Measurements from ENCODE around the gene PIP5K1C. TPM values are rescaled to one million over a fixed set of nuclear protein-coding genes. Genes with fewer than 3 reads are reported as not detected.
A peak's percentile ranks its signal among the peaks of the same experiment; 100 is the strongest.

Gene PIP5K1C
- total RNA-seq, 2 experiments from 2014 or later, result 7.3 to 7.5 TPM

DNA sequence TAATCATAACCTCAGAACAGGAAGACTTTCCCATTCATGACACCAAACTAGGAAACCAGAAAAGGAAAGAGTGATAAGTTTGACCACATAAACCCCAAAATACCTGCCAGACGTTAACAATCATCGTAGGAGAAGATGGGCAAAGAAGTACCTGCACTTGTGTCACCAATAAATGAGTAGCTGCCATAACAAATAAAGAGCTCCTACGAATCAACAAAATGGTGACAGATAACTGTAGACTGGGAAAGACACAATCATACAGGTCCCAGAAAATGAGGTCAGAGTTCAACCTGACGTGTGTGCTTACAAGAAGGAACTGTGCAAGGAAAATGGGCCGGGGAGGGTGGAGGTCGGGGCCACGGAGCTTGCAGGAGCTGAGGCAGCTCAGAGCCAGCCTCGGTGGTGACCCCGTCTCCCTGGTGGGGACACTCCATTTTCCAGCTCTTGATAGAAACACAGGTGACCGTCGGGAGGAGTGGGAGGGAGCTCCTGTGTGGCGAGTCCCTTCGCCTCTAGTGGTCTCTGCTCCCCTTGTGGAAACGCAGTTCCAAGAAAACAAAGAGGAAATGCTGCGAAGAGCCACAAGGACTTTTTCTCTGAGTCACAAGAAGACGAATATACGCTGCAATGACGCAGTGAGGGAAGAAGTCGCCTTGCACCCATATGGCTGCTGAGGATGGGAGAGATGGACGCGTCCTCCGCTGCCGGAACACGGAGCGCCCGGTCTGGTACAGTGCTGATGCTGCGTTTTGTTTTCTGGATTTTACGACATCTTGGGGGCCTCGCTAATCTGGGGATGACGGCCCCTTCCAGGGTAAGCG is 9.5 kb downstream of the PIP5K1C start:
- Mint-ChIP-seq H3K27me3 (ENCODE audit: low read depth) (no peaks in the 10 kb centered on the region), H3K9me3 (peaks cover 2% of the 10 kb centered on the region), H3K36me3 (ENCODE audit: low read depth) (peaks cover 7% of the 10 kb centered on the region), H3K27ac (peak overlapping the region; percentile 54), H3K4me1 (ENCODE audit: low read depth) (peaks cover 46% of the 10 kb centered on the region), H3K4me3 (no peak overlapping the region)
- intact Hi-C loops (cut with micrococcal nuclease), result no loop called here
- DNase-seq, result peak; percentile 34
- CTCF ChIA-PET, result interaction anchor here (0.6 to 3.0 kb wide), 9 partner anchors 9 to 1118 kb away, joined by 3 to 14 read pairs (median 4); partner anchors contain the start of gene PIP5K1C

DNA sequence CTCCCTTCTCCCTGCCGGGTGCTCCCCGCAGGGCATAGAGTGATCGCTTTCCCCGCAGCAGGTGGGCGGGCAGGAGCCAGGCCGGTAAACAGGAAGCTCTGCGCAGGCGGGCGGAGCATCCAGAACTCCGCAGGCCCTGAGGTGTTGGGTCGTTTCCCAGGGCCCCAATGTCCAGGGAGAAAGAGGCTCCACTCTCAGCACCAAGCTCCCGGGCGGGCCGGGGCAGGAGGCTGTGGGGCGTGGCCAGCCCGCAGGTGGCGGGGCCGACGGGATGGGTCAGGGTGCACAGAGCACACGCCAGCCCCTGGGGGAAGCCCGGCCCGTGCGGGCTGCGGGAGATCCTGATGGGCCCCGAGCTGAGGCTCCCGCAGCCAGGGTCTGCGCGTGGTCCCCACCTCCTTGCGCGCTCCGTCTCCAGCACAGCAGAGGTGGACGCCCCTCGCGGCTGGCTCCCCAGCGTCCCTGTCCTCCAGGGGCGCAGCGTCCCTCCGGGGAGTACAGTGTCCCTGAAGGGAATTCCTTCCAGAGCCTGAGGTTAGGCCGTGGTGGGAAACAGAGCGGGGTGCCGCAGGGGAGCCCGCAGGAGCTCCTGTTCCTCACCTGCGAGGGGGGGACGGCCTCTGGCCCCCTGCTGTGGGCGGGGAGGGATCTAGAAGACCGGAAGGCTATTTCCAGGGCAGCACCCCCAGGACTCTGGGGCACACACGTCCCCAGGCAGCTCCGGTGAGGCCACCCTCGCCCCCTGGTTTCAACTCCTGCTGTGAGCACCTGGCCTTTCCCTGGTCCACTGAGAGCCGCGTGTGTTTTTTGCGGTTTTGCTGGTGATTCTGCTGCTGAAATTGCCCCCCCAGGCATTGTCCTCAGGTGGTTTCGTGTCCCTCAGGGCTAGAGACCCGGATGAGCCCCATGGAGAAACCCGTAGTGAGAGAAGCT is 12.2 kb downstream of the PIP5K1C start:
- intact Hi-C loops (cut with micrococcal nuclease), result loop anchor here (1.0 kb wide), 1 partner anchor 11 kb away; no protein-coding TSS in a partner anchor
- peak overlapping the region; percentile 71 for H3K27ac Mint-ChIP-seq
- H3K4me3 Mint-ChIP-seq, result peak overlapping the region; percentile 59

DNA sequence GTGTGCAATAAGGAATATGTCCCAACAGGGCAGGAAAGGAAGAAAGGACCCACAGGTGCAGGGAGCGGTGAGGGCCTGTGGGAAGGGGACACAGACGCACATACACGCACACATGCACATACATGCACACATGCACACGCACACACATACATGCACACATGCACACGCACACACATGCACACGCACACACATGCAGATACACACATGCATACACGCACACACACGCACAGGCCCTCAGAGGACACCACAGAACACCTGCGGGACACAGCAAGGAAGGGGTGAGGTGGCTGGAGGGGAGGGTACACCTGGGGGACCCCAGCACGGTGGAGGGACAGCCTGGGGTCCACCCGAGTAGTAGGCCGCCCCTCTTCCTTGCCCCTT is 12.9 kb downstream of the PIP5K1C start:
- CTCF ChIA-PET, result interaction anchor here (0.7 to 1.5 kb wide), 5 partner anchors 10 to 22 kb away, joined by 3 read pairs; partner anchors contain the start of gene PIP5K1C
- H3K36me3 Mint-ChIP-seq (ENCODE audit: low read depth), result peaks cover 21% of the 10 kb centered on the region
- peaks cover 49% of the 10 kb centered on the region for H3K4me1 Mint-ChIP-seq (ENCODE audit: low read depth)
- DNase-seq, result no peak
- H3K4me3 Mint-ChIP-seq, result peak overlapping the region; percentile 59
- intact Hi-C loops (cut with micrococcal nuclease), result loop anchor here (1.0 kb wide), 1 partner anchor 12 kb away; no protein-coding TSS in a partner anchor
- no peaks in the 10 kb centered on the region for H3K27me3 Mint-ChIP-seq (ENCODE audit: low read depth)
- peaks cover 9% of the 10 kb centered on the region for H3K9me3 Mint-ChIP-seq
- H3K27ac Mint-ChIP-seq, result peak overlapping the region; percentile 63

More for the DNA sequence above, 12.2 kb downstream of the PIP5K1C start:
- peak; percentile 66 for DNase-seq
- CTCF ChIA-PET, result interaction anchor here (0.7 to 1.5 kb wide), 6 partner anchors 9 to 21 kb away, joined by 3 read pairs; partner anchors contain the start of gene PIP5K1C
- H3K9me3 Mint-ChIP-seq, result peaks cover 9% of the 10 kb centered on the region
- peaks cover 21% of the 10 kb centered on the region for H3K36me3 Mint-ChIP-seq (ENCODE audit: low read depth)
- no peaks in the 10 kb centered on the region for H3K27me3 Mint-ChIP-seq (ENCODE audit: low read depth)
- H3K4me1 Mint-ChIP-seq (ENCODE audit: low read depth), result peaks cover 54% of the 10 kb centered on the region

DNA sequence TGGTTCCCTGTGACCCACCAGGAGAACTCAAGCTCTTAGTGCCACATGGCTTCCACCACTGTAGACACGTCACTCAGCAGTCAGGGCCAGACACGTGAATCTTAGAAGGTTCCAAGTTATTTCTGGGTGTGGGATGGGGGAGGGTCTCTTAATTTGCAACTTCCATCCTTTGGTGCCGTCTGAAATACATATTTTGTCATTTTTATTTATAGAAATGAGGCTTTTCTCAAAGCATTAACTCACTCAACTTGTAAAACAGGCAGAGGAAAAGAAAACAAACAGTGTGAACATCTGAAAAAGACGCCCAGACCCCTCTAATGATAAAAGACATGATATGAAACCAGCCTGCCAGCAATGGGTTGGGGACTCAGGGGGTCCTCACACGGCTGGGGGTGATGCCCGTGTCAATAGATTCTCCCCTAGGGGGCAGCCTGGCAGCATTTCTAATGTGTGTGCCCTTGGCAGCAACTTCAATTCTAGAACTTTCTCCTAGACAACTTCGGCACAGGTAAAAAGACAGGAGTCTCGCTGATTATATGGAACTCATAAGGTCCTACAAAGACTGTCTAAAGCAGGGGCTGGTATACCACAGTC is 15.4 kb downstream of the PIP5K1C start:
- no peak overlapping the region for H3K27ac Mint-ChIP-seq
- peaks cover 30% of the 10 kb centered on the region for H3K4me1 Mint-ChIP-seq (ENCODE audit: low read depth)
- peaks cover 20% of the 10 kb centered on the region for H3K36me3 Mint-ChIP-seq (ENCODE audit: low read depth)
- CTCF ChIA-PET, result interaction anchor here (0.5 to 1.0 kb wide), 2 partner anchors 12 to 95 kb away, joined by 5 read pairs; no protein-coding TSS in a partner anchor
- DNase-seq, result no peak
- intact Hi-C loops (cut with micrococcal nuclease), result no loop called here
- peaks cover 7% of the 10 kb centered on the region for H3K9me3 Mint-ChIP-seq
- H3K27me3 Mint-ChIP-seq (ENCODE audit: low read depth), result no peaks in the 10 kb centered on the region
- no peak overlapping the region for H3K4me3 Mint-ChIP-seq

DNA sequence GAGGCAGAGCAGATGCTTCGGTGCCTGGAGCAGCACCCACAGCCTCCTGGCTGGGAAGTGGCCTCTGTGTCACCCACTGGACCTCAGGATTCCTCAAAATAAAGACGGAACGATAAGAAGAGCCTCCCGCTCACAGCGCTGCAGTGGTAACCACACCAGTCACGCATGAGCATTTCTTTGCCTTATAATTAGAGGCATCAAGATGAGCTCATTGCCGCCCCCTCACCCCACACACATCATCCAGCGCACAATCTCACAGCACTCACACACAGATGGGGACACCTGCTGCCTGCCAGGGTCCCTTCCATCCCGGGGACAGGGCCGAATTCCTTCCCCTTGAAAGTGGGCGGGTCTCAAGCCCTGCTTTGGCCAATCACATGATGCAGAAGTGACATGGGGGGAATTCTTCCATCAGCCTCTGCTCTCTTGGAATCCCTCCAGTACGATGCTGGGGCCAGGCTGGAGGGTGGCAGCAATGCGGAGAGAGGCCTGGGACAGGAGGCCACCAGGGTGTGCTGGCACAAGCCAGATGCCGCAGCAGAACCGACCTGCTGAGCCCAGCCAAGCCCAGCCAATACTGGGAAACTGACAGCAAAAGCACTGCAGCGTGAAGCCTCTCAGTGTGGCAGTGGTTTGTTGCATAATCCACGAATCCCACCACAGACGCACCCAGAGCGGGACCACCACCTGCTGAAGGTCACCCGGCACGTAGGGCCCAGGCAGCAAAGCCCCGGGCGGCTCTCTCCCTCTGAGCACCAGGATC is 16.0 kb downstream of the PIP5K1C start:
- CTCF ChIA-PET, result interaction anchor here (0.5 kb wide), 1 partner anchor 95 kb away, joined by 5 read pairs; no protein-coding TSS in a partner anchor
- H3K36me3 Mint-ChIP-seq (ENCODE audit: low read depth), result peaks cover 16% of the 10 kb centered on the region
- intact Hi-C loops (cut with micrococcal nuclease), result no loop called here
- no peak overlapping the region for H3K27ac Mint-ChIP-seq
- no peak for DNase-seq
- peaks cover 7% of the 10 kb centered on the region for H3K9me3 Mint-ChIP-seq
- H3K27me3 Mint-ChIP-seq (ENCODE audit: low read depth), result no peaks in the 10 kb centered on the region
- no peak overlapping the region for H3K4me3 Mint-ChIP-seq
- peaks cover 26% of the 10 kb centered on the region for H3K4me1 Mint-ChIP-seq (ENCODE audit: low read depth)

DNA sequence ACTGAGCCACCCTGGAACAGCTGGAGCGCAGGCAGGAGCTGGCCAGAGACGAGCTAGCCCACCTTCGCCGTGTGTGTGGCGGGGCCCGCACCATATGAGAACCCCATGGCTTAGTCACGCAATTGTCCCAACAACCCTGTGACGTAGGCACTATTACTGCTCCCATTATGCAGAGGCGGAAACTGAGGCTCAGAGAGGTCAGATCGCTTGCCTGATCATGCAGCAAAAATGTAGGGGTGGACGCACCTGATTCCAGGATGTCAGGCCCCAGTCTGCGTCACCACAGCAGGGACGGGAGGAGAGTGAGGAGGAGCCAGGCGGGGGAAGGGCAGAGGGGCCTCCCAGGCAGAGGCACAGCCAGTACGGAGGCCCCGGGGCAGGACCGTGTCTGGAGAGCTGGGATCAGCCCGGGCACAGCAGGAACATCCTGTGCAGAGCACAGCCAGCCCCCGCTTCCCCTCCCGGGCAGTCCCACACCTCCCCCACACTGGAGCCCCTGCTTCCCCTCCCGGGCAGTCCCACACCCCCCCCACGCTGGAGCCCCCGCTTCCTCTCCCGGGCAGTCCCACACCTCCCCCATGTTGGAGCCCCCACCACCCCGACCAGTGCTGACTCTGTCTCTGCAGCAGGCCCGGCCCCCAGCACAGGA is 16.7 kb downstream of the PIP5K1C start:
- intact Hi-C loops (cut with micrococcal nuclease), result no loop called here
- Mint-ChIP-seq H3K9me3 (peaks cover 7% of the 10 kb centered on the region), H3K4me1 (ENCODE audit: low read depth) (peaks cover 22% of the 10 kb centered on the region), H3K27ac (no peak overlapping the region), H3K27me3 (ENCODE audit: low read depth) (no peaks in the 10 kb centered on the region), H3K36me3 (ENCODE audit: low read depth) (peaks cover 16% of the 10 kb centered on the region), H3K4me3 (no peak overlapping the region)
- no peak for DNase-seq
- CTCF ChIA-PET, result no interaction called here

DNA sequence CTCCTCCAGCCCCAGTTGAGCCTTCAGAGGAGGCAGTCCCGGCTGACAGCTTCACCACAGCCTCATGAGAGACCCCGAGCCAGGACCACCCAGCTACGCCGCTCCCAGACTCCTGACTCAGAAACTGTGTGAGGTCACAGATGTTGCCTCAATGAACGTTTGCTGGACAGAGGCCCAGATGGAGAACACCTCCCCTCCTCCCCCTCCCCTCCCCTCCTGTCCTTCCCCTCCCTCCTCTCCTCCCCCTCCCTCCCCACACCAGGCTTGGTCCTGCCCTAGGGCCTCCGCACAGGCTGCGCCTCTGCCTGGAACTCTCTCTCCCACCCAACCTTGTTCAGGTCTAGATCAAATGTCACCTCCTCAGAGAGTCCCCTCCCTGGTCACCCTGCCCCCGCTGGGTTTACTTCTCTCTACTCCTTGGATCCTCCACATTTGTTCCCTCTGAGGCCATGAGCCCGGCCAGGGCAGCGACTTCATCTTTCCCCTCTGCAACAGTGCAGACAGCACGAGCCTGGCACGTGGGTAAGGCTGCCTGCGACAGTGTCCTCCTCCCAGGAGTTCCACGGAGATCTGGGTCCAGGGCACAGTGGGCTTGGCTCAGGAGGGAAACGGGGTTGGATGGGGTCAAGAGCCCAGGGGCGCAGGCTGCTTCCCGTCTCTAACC is 17.4 kb downstream of the PIP5K1C start:
- Mint-ChIP-seq H3K9me3 (peaks cover 7% of the 10 kb centered on the region), H3K36me3 (ENCODE audit: low read depth) (peaks cover 15% of the 10 kb centered on the region), H3K4me3 (no peak overlapping the region), H3K4me1 (ENCODE audit: low read depth) (peaks cover 20% of the 10 kb centered on the region), H3K27me3 (ENCODE audit: low read depth) (no peaks in the 10 kb centered on the region), H3K27ac (no peak overlapping the region)
- no peak for DNase-seq
- intact Hi-C loops (cut with micrococcal nuclease), result no loop called here
- CTCF ChIA-PET, result no interaction called here

DNA sequence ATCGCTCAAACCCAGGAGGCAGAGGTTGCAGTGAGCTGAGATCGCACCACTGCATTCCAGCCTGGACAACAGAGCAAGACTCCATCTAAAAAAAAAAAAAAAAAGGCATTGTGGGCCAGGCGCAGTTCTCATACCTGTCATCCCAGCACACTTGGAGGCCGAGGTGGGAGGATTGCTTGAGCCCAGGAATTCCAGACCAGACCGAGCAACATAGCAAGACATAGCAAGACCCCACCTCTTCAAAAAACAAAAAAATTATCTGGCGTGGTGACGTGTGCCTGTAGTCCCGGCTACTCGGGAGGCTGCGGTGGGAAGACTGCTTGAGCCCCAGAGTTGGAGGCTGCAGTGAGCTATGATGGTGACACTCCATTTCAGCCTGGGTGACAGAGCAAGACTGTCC is 18.0 kb downstream of the PIP5K1C start:
- Mint-ChIP-seq H3K27ac (no peak overlapping the region), H3K27me3 (ENCODE audit: low read depth) (no peaks in the 10 kb centered on the region), H3K4me1 (ENCODE audit: low read depth) (peaks cover 17% of the 10 kb centered on the region), H3K4me3 (no peak overlapping the region), H3K36me3 (ENCODE audit: low read depth) (peaks cover 15% of the 10 kb centered on the region), H3K9me3 (peaks cover 7% of the 10 kb centered on the region)
- intact Hi-C loops (cut with micrococcal nuclease), result no loop called here
- no peak for DNase-seq
- CTCF ChIA-PET, result no interaction called here

DNA sequence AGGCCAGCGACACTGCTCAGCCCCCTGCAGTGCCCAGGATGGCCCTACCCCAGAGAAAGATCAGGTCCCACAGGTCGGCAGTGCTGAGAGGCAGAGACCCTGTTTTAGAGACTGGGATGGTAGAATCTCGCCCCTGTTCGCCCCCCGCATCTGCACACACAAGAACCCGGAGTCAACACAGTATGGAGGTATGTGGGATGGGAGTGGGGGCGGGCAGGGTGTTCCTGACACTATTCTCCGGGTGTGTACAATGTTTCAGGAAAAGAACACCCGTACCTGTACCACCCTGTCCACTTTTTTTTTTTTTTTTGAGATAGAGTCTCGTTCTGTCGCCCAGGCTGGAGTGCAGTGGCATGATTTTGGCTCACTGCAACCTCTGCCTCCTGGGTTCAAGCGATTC is 19.3 kb downstream of the PIP5K1C start:
- intact Hi-C loops (cut with micrococcal nuclease), result no loop called here
- no peak overlapping the region for H3K27ac Mint-ChIP-seq
- DNase-seq, result no peak
- H3K27me3 Mint-ChIP-seq (ENCODE audit: low read depth), result no peaks in the 10 kb centered on the region
- peaks cover 15% of the 10 kb centered on the region for H3K36me3 Mint-ChIP-seq (ENCODE audit: low read depth)
- peaks cover 7% of the 10 kb centered on the region for H3K9me3 Mint-ChIP-seq
- peaks cover 16% of the 10 kb centered on the region for H3K4me1 Mint-ChIP-seq (ENCODE audit: low read depth)
- CTCF ChIA-PET, result no interaction called here
- no peak overlapping the region for H3K4me3 Mint-ChIP-seq

DNA sequence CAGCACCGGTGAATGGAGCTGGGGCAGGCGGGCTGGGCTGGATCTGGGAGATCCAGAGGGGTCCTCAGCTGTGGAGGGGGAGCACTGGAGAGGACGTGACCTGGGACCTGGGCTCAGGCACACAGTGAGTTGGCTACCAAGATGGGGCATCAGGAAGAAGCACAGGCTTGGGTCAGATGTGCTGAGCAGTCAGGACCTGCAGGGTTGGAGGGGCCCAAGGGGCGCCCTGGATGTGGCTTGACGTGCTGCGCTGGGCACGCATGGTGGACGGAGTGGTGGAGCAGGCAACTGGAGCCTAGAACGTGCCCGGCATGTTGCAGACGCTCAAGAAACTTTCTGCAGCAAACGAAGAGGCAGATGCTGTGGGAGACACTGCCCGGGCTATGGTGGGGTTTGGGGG is 20.7 kb downstream of the PIP5K1C start:
- no peak for DNase-seq
- Mint-ChIP-seq H3K27ac (no peak overlapping the region), H3K4me3 (no peak overlapping the region), H3K27me3 (ENCODE audit: low read depth) (no peaks in the 10 kb centered on the region), H3K36me3 (ENCODE audit: low read depth) (peaks cover 12% of the 10 kb centered on the region), H3K9me3 (peaks cover 7% of the 10 kb centered on the region), H3K4me1 (ENCODE audit: low read depth) (peaks cover 13% of the 10 kb centered on the region)
- CTCF ChIA-PET, result no interaction called here
- intact Hi-C loops (cut with micrococcal nuclease), result no loop called here

DNA sequence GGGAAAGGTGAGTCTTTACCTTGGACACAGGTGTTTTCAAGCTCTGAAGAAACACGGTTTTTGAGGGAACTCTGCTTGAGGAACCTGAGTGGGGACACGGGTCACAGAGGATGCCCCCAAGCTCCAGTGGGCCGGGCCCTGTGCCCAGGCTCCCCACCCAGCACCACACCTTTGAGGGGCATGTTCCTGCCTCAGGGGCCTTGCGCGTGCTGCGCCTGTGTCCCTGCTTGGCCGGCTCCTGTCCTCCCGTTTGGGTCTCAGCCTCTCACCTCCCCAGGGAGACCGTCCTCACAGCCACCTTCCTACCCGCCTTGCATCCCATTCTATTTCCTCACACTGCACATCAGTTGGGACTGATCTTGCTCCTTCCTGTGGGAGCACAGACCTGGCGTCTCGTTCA is 21.1 kb downstream of the PIP5K1C start:
- DNase-seq, result no peak
- intact Hi-C loops (cut with micrococcal nuclease), result no loop called here
- Mint-ChIP-seq H3K36me3 (ENCODE audit: low read depth) (peaks cover 8% of the 10 kb centered on the region), H3K27ac (no peak overlapping the region), H3K27me3 (ENCODE audit: low read depth) (no peaks in the 10 kb centered on the region), H3K9me3 (peaks cover 3% of the 10 kb centered on the region), H3K4me3 (no peak overlapping the region), H3K4me1 (ENCODE audit: low read depth) (peaks cover 12% of the 10 kb centered on the region)
- CTCF ChIA-PET, result no interaction called here

Measured in activated naive CD4-positive, alpha-beta T cell treated with anti-CD3 and anti-CD28 coated beads for 36 hours (primary cell).